ENCODE results near the gene SPIRE1.

DNA sequence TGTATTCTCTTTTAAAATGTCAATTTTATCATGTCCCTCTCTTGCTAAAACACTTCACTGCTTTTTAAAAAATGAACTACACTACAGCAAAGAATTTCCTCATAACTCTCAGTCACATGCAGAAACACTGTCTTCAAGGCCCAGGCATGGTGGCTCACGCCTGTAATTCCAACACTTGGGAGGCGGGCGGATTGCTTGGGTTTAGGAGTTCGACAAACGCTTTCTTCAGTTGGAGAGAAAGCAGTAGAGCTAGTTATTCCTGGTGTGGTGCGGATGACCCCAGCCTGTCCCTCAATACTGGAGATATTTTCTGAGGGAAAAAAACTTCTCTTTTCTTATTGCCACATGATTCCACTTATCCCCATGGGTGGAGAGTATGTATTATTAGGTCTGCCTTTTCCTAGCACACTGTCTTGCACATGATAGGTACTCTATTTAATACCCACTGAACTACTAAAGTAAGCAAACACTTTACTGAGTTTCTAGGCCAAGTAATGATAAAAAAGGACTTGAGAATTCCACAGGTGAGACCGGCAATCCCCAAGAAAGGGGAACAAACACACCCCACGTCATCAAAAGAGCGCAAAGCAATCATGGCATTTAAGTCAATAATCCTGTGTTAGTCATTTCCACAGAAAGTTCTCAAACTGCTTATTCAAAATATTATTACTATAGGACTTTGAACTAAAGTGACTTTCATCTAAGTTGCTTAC is 77.1 kb downstream of the SPIRE1 start:
- TF ChIP-seq POLR2AphosphoS5 (IDR thresholded peaks at IDR 0.05), result no peak
- TF ChIP-seq, protein P1, sequence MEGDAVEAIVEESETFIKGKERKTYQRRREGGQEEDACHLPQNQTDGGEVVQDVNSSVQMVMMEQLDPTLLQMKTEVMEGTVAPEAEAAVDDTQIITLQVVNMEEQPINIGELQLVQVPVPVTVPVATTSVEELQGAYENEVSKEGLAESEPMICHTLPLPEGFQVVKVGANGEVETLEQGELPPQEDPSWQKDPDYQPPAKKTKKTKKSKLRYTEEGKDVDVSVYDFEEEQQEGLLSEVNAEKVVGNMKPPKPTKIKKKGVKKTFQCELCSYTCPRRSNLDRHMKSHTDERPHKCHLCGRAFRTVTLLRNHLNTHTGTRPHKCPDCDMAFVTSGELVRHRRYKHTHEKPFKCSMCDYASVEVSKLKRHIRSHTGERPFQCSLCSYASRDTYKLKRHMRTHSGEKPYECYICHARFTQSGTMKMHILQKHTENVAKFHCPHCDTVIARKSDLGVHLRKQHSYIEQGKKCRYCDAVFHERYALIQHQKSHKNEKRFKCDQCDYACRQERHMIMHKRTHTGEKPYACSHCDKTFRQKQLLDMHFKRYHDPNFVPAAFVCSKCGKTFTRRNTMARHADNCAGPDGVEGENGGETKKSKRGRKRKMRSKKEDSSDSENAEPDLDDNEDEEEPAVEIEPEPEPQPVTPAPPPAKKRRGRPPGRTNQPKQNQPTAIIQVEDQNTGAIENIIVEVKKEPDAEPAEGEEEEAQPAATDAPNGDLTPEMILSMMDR (IDR thresholded peaks at IDR 0.05), result no peak

Data from stomach (tissue), 4 donors.